HG02759 (cell line): Measurements from ENCODE around the gene LYPD6.
"Not testable (repeated sequence)": the region's sequence is repeated elsewhere in the genome, so short reads cannot be mapped to it uniquely, and the experiment has no call there.

Experiments used
- ATAC-seq: cut with Tn5 transposase; IDR thresholded peaks from one replicate; pipeline ENCODE4 v1.9.1; 2021; ENCODE audit warnings: mild to moderate bottlenecking, moderate library complexity; ENCODE audit not compliant: unreplicated experiment

LYPD6 gene, protein sequence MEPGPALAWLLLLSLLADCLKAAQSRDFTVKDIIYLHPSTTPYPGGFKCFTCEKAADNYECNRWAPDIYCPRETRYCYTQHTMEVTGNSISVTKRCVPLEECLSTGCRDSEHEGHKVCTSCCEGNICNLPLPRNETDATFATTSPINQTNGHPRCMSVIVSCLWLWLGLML

DNA sequence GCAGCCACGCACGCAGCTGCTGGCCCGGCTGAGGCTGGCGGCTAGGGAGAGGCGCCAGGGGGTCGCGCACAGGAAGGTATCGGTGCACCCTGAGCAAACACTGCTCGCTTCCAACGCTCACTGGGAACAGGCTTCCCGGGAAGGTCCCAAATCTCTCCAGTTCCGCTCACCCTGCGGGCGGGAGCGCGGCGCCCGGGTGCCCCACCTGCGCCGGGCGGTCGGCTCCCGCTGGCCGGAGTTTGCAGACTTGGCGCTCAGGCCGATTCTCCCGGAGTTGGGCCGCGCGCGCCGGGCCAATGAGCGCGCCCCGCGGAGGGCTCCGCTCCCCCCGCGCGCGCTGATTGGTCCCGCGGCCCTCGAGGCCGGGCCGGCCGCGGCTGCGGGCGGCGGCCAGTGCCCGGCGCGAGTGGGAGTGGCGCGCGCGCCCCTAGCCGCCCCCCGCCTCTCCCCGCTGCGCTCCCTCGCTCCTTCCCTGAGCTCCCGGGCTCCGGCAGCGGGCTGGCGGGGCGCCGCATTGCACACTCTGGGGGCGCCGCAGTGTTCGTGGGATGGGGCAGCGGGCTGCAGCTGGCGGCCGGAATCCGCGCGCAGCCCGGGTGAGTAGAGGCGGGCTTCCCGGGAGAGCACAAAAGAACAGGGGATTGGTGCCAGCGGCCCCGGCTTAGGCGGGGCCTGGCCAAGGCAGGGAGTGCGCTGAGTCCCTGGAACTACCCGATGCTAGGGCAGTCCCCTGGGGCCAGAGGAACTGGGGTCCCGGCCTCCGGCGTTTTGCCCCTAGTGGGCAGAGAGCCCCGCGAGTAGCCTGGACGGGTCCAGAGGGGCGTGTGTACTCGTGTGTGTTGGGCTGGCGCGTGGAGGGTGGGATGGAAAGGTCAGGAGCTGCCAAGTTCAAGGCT lies at the start of gene LYPD6:
TSS of gene LYPD6 (plus strand) at position 461 of the 896 bp plus-strand sequence. CDS start 107,122 bp downstream, outside the sequence.
- ATAC-seq: peak; percentile 95

DNA sequence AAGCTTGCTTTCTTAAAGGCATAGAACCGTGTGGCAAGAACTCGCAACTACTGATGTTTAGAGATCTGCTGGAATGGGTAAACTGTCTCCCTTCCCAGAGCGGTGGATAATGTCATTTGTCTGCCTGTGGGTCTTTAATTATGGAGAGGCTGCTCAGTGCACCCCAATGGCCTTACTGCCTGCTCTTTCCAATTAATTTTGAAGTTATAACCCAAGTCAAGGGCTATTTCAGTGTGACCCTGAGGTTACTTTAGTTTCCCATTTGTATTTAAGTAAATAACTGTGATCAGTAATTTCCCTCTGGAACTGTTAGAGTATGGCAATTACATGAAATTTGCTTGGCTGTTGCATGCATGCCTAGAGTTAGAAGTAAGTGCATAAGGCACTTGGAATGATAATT lies 48.9 kb upstream of the LYPD6 start:
- no peak for ATAC-seq

DNA sequence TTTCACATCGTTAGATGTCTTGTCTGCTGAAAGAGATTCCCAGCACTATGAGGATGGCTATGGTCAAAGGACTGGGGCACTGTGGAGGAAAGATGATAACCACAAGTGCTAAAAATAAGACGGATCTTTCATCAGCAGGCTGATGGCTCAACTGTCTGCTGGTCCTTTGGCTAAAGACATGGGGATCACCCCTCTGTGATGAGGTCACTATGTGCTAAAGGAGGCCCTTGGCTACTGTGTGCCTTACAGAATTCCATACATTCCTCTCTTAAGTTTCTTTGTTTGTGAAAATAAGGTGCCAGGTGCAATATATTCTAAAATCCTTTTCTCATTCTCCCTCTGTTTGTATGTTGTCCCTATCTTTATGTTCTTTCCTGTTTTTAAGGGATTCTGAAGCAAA lies 39.7 kb upstream of the LYPD6 start:
- ATAC-seq: no peak

DNA sequence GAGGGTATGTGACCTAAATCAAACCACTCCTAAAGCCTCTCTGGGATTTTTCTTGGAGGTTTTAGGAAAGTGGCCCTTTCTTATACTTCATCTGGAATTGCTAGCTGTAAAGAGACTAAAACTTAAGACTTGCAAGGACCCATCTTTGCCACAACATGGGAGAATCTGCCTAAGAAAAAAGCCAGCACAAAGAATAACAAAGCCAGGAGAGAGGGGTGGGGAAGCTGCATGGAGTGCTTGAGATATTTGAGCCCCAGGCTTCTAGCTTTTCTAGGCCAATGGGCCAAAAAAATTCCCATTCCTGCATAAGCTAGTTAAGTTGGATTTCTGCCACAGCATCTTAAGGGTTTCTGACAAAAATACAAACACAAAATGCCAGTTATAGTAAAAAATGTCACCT lies 38.5 kb upstream of the LYPD6 start:
- ATAC-seq: no peak

DNA sequence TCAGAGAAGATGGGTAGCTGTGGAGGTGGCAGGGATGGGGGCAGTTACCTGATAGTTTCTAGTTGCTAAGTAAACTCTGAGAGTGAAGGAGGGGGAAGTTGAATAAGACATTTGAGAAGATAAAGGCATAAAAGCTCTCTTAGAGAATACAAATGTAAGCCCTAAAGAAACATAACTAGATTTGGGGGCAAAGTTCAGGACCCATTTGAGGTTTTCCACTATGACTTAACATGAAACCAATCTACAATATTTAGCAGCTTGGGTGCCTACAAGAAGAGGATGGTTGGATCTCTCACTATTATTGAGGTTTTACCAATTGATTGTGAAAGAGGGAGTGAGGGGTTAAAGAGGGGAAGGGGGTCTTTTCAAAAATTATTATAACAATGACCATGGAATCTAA lies 34.4 kb upstream of the LYPD6 start:
- peak; percentile 59 for ATAC-seq

DNA sequence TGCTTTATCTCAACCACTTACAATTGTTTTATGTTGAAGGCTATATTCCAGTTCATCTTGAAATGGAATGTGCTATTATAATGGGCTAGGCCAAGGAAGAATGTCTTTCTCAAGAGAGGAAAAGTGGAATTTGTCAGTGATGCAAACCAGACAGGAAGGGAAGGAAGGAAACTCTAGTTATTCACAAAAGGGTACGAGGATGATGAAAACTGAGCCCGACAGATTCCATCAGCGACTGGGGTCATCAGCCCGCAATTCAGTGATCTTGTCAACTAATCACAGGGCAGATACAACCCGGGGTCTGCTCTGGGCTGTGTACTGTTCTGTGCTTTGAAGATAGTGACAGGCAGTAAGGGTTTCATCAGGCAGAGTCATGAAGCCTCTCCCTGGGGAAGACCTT lies 23.4 kb upstream of the LYPD6 start:
- no peak for ATAC-seq

DNA sequence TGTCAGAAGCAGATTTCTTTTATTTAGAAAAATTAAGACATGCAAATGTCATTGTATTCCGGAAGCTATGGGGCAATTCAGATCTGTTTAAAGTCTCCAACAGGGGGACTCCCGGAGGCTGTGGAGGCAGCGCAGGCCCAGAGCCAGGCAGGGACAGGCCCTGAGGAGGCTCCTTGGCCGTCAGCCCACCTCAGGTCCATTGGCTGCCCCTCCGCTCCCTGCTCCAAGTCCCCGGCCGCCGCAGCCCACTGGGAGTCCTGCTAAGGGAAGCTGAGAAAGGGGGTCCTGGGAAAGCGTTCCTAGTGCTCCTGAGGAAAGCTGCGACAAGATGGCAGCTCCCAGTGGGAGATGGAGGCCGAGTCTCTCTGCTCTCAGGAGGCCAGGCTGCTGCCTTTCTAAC lies 20.0 kb upstream of the LYPD6 start:
- ATAC-seq: no peak

DNA sequence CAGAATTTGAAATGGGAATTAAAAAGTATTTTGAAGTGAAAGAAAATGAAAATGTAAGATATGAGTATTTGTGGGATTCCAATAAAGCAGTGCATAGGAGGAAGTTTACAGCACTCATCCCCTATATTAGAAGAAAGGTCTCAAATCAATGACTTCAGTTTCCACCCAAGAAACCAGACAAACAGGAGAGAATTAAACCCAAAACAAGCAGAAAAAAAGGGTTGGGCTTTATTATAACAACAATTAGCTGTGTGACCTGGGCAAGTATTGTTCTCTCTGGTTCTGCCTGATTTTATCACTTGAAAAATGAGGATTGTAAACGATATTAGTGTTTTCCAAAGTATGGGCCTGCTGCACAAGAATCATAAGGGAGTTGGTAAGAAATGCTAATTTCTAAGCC lies 18.3 kb upstream of the LYPD6 start:
- ATAC-seq: no peak

DNA sequence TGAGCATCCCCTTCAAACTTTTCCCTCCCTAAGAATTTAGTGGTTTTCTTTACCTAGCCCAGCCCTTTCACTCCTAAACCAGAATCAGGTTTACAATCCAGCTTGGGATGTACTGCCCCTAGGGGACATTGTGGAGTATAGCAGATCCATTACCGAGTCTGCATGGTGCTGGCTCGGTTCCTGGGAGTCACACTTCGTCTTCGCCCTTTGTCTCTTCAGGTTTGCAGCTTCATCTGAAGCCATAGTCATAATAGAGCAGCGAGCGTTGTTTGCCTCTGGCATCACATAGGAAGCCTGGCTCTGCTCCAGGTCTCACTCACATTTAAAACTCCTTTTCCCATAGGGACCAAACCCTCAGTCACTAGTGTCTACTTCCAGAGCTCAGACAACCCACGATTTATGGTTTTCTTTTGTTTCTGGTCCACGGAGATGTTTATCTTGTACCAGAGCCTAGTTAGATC lies 16.8 kb upstream of the LYPD6 start:
- ATAC-seq: peak; percentile 99

DNA sequence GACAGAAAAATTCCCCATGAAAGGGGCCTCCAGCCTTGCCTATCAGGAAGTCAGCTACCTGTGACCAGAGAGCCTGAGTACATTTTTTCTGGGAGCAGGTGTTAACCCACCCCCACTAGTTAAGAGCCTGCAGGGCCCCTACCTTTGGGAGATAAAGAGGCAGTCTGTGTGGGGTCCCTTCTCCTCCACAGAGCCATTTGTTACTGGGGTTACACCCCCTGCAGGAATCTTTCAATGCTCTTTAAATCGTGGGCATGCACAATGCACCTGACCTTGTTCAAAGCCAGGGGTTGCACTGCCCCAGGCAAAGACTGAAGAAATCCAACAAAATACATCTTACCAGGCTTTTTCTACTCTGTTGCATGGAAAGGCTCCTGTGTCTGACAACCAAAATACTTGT lies 15.7 kb upstream of the LYPD6 start:
- no peak for ATAC-seq

DNA sequence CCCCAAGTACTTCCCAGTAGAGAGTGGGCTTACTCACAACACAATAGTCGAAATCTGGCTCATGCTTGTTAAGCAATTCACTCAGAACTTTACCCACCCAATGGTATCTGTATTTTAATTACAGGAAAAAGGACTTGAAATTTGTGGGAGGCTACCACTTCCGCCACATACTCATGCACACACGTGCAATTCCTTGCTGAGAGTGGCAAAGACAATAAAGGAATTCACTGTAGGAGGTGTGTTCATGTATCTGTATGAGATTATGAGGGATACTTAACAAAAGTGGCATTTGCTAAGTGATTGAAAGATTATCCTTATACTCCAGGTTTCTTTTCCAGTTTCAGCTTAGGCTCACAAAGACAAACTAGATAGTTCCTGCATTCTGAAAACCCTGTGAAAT lies 14.9 kb upstream of the LYPD6 start:
- no peak for ATAC-seq

DNA sequence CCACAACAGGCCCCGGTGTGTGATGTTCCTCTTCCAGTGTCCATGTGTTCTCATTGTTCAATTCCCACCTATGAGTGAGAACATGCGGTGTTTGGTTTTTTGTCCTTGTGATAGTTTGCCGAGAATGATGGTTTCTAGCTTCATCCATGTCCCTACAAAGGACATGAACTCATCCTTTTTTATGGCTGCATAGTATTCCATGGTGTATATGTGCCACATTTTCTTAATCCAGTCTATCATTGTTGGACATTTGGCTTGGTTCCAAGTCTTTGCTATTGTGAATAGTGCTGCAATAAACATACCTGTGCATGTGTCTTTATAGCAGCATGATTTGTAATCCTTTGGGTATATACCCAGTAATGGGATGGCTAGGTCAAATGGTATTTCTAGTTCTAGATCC lies 11.8 kb upstream of the LYPD6 start:
- not testable (repeated sequence) for ATAC-seq

DNA sequence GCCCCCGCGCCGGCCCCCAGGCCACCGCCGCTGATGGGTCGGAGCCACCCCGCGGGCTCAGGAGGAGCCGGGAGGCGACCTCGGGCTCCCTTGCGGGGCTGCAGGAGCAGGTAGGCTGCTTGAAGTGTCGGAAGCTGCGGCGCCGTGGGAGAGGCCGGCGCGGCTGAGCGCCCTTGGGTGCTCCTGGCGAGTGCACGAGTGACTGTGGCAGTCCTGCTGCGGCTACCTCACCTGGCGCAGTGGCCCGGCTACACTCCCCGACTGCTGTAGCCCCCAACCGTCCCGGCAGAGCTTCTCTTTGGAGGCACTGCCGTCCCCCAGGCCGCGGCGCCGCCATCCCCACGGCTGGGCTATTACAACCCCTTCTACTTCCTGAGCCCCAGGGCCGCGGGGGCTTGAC lies 10.0 kb upstream of the LYPD6 start:
- ATAC-seq: no peak

DNA sequence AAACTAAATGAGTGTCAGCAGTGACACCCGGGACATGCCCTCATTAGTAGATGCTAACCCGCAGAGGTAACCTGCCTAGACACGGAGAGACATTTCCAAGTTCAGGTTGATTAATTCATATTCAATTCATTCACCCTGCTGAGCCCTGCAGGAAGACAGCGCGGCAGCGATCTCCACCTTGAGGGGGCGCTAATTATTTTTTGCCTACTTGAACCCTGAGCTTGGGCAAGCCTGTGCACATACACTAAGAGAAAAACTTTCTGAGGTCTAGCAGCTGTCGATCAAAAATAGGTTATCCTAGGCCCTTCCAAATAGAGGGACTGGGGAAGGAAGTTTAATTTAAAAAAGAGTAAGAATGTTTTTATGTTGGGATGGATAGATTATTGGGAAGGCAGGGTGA lies 1.3 kb upstream of the LYPD6 start:
- ATAC-seq: no peak

DNA sequence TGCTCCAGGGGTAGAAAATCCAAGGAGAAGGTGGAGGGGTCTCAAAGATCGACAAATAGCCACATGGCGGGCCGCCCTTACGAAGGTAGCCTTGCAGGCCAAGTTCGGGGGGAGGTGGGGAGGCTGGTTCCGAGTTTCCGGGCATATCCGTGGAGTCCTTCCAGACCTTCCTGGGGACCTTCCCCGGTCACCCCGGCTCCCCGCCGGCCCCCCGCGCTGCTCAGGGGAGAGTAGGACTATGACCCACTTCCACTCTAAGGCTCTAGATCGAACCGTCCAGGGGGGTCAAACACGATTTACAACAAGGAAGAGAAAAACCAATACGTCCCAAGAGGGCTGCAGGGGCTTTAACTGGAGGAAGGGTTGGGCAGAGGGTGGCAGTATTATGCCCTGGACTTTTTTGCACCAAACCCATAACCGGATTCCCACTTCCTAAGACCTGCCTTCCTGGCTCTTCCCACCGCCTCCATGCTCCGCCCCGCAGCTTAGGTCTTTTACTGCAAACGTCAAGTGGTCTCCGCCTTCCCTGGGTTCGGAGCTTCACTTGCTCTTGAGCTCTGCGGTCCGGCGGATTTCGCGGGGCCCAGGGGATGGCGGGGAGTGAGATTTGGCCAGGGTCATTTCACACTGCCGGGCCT lies 779 bp upstream of the LYPD6 start:
- no peak for ATAC-seq

DNA sequence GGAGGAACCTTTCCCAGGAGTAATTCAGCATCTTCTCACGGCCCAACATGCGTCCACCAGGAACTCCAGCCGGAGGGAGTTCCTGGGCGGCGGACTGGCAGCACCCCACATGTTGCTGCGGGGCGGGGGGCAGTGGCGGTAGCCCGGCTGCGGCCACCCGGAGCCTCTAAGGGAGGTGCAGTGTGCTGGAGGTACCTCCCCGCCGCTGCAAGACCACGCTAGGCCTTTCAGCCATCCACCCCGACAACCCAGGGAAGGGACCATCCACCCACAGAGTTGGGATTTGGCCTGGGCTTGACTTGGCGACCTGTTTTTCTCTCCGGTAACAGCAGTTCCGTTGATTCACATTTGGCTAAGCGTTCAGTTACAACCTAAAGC lies 625 bp downstream of the LYPD6 start:
- no peak for ATAC-seq

DNA sequence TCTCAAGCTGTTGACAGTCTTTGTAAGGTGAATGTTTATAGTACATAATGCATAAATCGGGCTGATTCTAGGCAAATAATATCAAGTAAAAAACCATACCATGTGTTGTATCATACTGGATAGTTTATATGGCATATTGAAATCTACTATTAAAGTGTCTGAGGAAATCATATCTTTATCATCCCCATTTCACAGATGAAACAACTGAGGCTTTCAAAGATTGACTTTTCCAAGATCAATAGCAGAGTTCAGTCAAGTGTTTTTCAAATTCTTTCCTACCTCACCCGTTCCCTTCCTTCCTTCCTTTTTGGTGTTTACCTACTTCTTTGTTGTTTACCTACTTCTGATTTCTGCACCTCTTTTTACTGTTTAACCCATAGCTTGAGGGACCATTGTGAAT lies 2.0 kb downstream of the LYPD6 start:
- ATAC-seq: no peak

DNA sequence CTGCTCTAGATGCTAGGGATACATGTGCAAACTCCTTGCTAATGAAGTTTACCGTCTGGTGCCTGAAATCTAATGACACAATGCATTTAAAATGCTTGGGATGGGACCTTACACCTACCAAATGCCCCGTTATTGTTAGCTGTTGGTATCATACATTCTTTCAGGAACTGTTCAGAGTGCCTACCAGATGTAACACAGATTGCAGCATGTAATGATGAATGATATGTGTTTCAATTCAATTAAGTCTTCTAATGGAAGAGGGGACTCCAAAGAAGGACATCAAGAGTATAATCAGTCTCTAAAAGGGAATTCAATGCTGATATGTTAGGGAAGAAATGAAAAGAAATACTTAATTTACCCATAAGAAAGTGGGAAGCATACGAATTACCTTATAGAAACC lies 3.2 kb downstream of the LYPD6 start:
- no peak for ATAC-seq

DNA sequence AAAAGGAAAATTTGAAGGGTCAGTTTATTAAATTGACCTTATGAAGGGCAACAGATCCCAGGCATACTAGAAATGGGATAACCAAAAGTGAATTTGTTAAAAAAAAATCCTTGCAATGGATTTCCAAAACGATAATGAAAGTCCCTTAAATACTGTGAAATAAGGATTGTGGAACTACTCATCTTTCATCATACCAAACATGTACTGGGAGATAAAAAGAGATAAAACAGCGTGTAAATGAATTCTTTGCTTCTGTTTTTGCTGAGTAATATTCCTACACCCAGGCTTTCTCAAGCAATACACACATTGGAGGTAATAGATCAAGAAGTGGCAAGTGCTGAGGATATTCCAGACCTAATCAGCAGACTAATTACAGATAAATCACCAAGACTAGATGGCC lies 3.8 kb downstream of the LYPD6 start:
- no peak for ATAC-seq

DNA sequence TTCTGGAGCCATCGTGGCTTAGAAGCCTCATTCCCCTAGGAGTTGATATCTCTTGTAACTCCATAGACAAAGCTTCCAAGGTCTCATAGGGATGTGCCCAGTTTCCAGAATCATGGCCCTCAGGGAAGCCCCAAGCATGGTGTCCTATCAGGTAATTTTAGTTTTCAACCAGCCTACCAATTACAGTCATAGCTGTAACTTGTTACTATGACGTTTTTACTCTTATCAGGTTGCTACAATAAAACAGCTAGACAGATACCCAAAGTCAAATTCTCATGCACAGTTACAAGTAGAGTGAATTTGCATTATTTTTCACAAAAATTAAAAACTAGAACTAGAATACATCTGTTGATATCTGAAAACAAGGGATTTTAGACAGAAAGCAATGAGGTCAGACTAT lies 8.9 kb downstream of the LYPD6 start:
- ATAC-seq: no peak

DNA sequence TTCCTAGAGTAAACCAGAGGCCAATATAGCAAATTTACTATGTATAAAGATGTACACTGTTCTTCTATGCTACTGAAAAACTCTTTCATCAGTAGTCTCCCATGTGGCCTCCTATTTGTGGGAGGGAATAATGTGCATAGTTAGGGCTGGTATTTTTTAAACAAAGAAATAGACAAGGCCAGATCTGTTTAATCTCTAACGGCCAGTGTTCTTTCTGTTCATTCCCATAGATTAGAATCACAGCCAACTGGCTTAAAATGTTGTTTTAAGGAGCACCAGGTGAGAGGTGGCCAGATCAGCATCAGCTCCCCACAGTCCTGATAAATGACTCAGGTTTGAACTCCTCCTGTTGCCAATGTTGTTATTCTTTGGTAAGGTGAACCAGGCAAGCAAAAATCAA lies 12.1 kb downstream of the LYPD6 start:
- no peak for ATAC-seq

DNA sequence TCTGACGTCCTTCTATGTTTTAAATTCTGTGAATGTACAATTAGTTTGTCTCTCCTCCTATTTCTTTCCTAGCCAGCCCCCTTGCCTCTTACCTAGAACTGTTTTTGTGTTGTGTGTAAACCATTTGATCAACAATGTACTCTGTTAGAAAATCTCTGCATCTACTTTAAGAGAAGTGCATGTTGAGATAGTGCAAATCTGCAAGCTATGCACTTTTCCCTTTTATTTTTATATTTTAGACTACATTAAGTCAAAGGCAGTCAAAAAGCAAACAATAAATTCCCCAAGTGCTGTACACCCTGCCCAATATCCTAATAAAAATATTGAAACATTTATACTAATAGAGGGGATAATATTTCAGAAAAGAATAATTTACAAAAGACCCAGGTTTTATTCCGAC lies 13.7 kb downstream of the LYPD6 start:
- no peak for ATAC-seq
